ENCODE data around the gene CRELD1. TPM values are rescaled to one million over a fixed set of nuclear protein-coding genes. Genes with fewer than 3 reads are reported as not detected.

CRELD1 gene
- total and polyA plus RNA-seq, 2 of the 13 experiments (the other 11 are each of a cell fraction or from before 2014, with no cell fraction given) = 27.1 to 61.9 TPM

- TF ChIP-seq, protein P1, sequence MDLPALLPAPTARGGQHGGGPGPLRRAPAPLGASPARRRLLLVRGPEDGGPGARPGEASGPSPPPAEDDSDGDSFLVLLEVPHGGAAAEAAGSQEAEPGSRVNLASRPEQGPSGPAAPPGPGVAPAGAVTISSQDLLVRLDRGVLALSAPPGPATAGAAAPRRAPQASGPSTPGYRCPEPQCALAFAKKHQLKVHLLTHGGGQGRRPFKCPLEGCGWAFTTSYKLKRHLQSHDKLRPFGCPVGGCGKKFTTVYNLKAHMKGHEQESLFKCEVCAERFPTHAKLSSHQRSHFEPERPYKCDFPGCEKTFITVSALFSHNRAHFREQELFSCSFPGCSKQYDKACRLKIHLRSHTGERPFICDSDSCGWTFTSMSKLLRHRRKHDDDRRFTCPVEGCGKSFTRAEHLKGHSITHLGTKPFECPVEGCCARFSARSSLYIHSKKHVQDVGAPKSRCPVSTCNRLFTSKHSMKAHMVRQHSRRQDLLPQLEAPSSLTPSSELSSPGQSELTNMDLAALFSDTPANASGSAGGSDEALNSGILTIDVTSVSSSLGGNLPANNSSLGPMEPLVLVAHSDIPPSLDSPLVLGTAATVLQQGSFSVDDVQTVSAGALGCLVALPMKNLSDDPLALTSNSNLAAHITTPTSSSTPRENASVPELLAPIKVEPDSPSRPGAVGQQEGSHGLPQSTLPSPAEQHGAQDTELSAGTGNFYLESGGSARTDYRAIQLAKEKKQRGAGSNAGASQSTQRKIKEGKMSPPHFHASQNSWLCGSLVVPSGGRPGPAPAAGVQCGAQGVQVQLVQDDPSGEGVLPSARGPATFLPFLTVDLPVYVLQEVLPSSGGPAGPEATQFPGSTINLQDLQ (CRISPR knock-in tag; IDR thresholded peaks at IDR 0.05) = no peak
- TF ChIP-seq TCF7 (IDR thresholded peaks at IDR 0.05; ENCODE audit: low read depth) = no peak
- TF ChIP-seq ZNF564 (CRISPR knock-in tag; IDR thresholded peaks at IDR 0.05) = 0 out of 2 replicates have a peak, but pooled peaks have one; percentile 7
- TF ChIP-seq, protein P2, sequence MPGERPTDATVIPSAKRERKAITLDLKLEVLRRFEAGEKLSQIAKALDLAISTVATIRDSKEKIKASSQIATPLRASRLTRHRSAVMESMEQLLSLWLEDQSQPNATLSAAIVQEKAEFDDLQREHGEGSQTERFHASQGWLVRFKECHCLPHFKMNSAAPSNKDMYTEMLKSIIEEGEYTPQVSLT (CRISPR knock-in tag; IDR thresholded peaks at IDR 0.05; ENCODE audit: borderline replicate concordance, low read depth) = no peak
- TF ChIP-seq TBX3 (IDR thresholded peaks at IDR 0.05; ENCODE audit: borderline replicate concordance) = no peak
- TF ChIP-seq SMAD1 (CRISPR knock-in tag; IDR thresholded peaks at IDR 0.05; ENCODE audit: borderline replicate concordance, low read depth) = no peak
- TF ChIP-seq RFX3 (CRISPR knock-in tag; IDR thresholded peaks at IDR 0.05) = no peak
- TF ChIP-seq TEAD3 (CRISPR knock-in tag; optimal IDR thresholded peaks at IDR 0.05; ENCODE audit: borderline replicate concordance) = peak; percentile 52
- no peak for TF ChIP-seq ZBTB4 (CRISPR knock-in tag; IDR thresholded peaks at IDR 0.05; ENCODE audit: borderline replicate concordance)
- peak; percentile 59; the same call in 1 of the 2 replicates for TF ChIP-seq ZNF142 (CRISPR knock-in tag; IDR thresholded peaks at IDR 0.05)
- TF ChIP-seq ZNF660 (CRISPR knock-in tag; IDR thresholded peaks at IDR 0.05; ENCODE audit: borderline replicate concordance, low read depth) = no peak
- no peak for TF ChIP-seq PCBP2 (optimal IDR thresholded peaks at IDR 0.05; ENCODE audit: low read depth, low read length, poor library complexity, severe bottlenecking)
- TF ChIP-seq JUNB (CRISPR knock-in tag; IDR thresholded peaks at IDR 0.05; ENCODE audit: borderline replicate concordance) = no peak
- no peak for TF ChIP-seq SMYD3 (CRISPR knock-in tag; IDR thresholded peaks at IDR 0.05)
- TF ChIP-seq POLR2AphosphoS2 (IDR thresholded peaks at IDR 0.05; ENCODE audit: low read depth, low read length) = no peak
- peak; percentile 94 for TF ChIP-seq NFYC (CRISPR knock-in tag; IDR thresholded peaks at IDR 0.05)
- peak; percentile 92; the same call in 1 of the 2 replicates for TF ChIP-seq ZFP37 (CRISPR knock-in tag; IDR thresholded peaks at IDR 0.05; ENCODE audit: borderline replicate concordance)
Measured at GRCh38 chr3:9933561-9934234, at the start of gene CRELD1 (continued).
